ENCODE data around the gene MAP2.

MAP2 gene

GRCh38 chr2:209734805-209735204 lies 311.0 kb downstream of the MAP2 start:
- Mint-ChIP-seq H3K9me3 (no peaks in the 10 kb centered on the region), H3K4me3 (no peak overlapping the region), H3K4me1 (no peaks in the 10 kb centered on the region), H3K36me3 (ENCODE audit: low read depth) (no peaks in the 10 kb centered on the region), H3K27me3 (ENCODE audit: low read depth, poor library complexity) (peaks cover 7% of the 10 kb centered on the region), H3K27ac (no peak overlapping the region)
- TF ChIP-seq, protein P1, sequence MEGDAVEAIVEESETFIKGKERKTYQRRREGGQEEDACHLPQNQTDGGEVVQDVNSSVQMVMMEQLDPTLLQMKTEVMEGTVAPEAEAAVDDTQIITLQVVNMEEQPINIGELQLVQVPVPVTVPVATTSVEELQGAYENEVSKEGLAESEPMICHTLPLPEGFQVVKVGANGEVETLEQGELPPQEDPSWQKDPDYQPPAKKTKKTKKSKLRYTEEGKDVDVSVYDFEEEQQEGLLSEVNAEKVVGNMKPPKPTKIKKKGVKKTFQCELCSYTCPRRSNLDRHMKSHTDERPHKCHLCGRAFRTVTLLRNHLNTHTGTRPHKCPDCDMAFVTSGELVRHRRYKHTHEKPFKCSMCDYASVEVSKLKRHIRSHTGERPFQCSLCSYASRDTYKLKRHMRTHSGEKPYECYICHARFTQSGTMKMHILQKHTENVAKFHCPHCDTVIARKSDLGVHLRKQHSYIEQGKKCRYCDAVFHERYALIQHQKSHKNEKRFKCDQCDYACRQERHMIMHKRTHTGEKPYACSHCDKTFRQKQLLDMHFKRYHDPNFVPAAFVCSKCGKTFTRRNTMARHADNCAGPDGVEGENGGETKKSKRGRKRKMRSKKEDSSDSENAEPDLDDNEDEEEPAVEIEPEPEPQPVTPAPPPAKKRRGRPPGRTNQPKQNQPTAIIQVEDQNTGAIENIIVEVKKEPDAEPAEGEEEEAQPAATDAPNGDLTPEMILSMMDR (IDR thresholded peaks at IDR 0.05), result no peak
- no peak for DNase-seq

- no peak for DNase-seq
- H3K36me3 Mint-ChIP-seq (ENCODE audit: low read depth), result no peaks in the 10 kb centered on the region
- peaks cover 3% of the 10 kb centered on the region for H3K9me3 Mint-ChIP-seq
- no peak overlapping the region for H3K27ac Mint-ChIP-seq
- no peak overlapping the region for H3K4me3 Mint-ChIP-seq
- TF ChIP-seq, protein P1 (IDR thresholded peaks at IDR 0.05), result no peak
- H3K4me1 Mint-ChIP-seq, result no peaks in the 10 kb centered on the region
- peaks cover 5% of the 10 kb centered on the region for H3K27me3 Mint-ChIP-seq (ENCODE audit: low read depth, poor library complexity)
Measured at GRCh38 chr2:209741953-209742352, 318.1 kb downstream of the MAP2 start.

DNA sequence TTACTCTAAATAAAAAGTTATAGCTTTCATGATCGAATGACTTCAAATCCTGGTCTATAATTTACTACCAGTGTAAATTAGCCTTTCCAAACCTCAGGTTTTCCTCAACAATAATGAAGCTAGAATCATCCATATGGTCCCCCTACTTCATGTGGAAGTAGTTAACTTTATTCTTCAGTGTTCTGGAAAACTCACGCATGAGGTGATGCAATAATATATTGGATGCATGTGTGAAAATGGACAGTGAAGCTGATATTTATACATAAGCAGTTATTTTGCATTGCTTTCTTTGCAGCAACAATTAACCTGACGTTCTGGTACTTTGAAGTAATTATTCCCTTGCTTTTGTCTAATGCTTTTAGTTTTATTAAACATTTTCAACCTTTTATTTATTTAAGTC lies 329.2 kb downstream of the MAP2 start:
- no peak for DNase-seq
- no peaks in the 10 kb centered on the region for H3K36me3 Mint-ChIP-seq (ENCODE audit: low read depth)
- peaks cover 7% of the 10 kb centered on the region for H3K9me3 Mint-ChIP-seq
- H3K4me3 Mint-ChIP-seq, result no peak overlapping the region
- H3K27ac Mint-ChIP-seq, result no peak overlapping the region
- TF ChIP-seq, protein P1 (IDR thresholded peaks at IDR 0.05), result no peak
- peaks cover 9% of the 10 kb centered on the region for H3K4me1 Mint-ChIP-seq
- no peaks in the 10 kb centered on the region for H3K27me3 Mint-ChIP-seq (ENCODE audit: low read depth, poor library complexity)

- Mint-ChIP-seq H3K4me1 (peaks cover 9% of the 10 kb centered on the region), H3K9me3 (peaks cover under 1% of the 10 kb centered on the region), H3K27ac (no peak overlapping the region), H3K36me3 (ENCODE audit: low read depth) (no peaks in the 10 kb centered on the region), H3K4me3 (no peak overlapping the region), H3K27me3 (ENCODE audit: low read depth, poor library complexity) (peaks cover 4% of the 10 kb centered on the region)
- TF ChIP-seq, protein P1 (IDR thresholded peaks at IDR 0.05), result no peak
- DNase-seq, result no peak
Measured at GRCh38 chr2:209757163-209757562, 333.3 kb downstream of the MAP2 start.

DNA sequence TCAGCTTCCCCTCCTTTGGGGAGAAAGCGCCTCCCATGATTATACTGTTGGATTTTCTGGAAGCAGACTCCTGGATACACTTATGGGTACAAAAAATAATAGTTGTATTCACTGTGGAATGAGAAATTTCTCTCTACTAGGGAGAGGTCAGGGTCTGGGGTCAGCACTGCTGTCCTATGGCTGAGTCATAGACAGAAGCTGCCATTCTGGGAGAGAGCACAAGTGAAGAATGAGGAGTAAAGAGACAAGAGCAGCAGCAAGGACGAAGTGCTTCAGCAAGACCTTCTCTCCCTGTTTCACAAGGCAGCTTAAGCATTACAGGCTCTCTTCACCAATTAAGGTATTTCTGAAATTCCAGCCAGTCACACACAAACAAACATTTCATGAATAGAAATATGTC lies 337.7 kb downstream of the MAP2 start:
- no peak overlapping the region for H3K4me3 Mint-ChIP-seq
- H3K36me3 Mint-ChIP-seq (ENCODE audit: low read depth), result no peaks in the 10 kb centered on the region
- H3K27me3 Mint-ChIP-seq (ENCODE audit: low read depth, poor library complexity), result peaks cover 4% of the 10 kb centered on the region
- H3K4me1 Mint-ChIP-seq, result no peaks in the 10 kb centered on the region
- no peak for DNase-seq
- H3K9me3 Mint-ChIP-seq, result no peaks in the 10 kb centered on the region
- TF ChIP-seq, protein P1 (IDR thresholded peaks at IDR 0.05), result no peak
- H3K27ac Mint-ChIP-seq, result no peak overlapping the region

GRCh38 chr2:209762563-209762962 lies 338.7 kb downstream of the MAP2 start:
- H3K27me3 Mint-ChIP-seq (ENCODE audit: low read depth, poor library complexity), result peaks cover 4% of the 10 kb centered on the region
- no peaks in the 10 kb centered on the region for H3K36me3 Mint-ChIP-seq (ENCODE audit: low read depth)
- H3K9me3 Mint-ChIP-seq, result no peaks in the 10 kb centered on the region
- H3K4me1 Mint-ChIP-seq, result no peaks in the 10 kb centered on the region
- no peak for DNase-seq
- no peak overlapping the region for H3K4me3 Mint-ChIP-seq
- no peak overlapping the region for H3K27ac Mint-ChIP-seq
- TF ChIP-seq, protein P1 (IDR thresholded peaks at IDR 0.05), result no peak

Measured in nephron progenitor cell (in vitro differentiated cells).